NCI-H2081 (cell line): ENCODE measurements around the gene TM7SF3.

Experiments
- DNase-seq, 2 experiments: peaks; one replicate each; lab custom pipeline; 2025; lab: John Stamatoyannopoulos, UW

Gene TM7SF3

DNA sequence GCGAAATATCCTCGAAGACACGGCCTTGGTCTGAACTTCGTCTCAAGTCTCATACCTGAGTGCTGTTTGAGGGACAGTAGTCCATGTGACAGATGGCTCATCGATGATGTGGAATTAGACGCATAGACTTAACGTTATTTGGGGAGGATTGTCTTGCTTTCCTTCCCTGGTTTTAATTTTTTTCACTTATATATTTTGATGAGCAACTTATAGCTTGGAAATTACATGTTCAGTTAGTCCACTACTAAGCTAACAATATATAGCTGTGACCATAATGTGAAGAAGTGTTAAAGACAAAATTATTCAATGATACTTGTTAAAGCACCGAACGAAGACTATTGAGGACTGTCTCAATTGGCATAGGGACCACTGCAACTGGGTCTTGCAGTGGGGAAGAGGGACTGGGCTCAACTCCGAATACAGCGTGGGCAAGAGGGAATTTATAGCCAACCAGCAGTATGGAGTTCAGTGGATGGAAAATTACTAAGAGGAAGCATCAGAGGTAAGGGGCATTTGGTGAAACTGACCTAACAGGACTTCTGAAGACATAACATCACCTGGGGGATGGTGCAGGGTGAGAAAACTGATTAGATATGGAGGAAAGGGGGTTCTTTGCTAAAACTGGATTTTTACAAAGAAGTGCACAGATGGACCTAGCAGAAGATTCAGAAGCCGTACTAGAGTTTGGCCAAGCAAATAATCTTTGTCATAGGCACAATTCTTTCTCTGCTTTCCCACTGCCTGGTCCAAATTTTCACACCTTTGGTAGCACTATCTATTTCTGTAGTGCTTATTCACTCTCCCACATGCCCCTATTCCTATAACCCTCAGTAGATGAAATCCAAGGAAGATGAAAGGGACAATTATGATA is 910 bp upstream of the TM7SF3 start:
- DNase-seq: no peak

DNA sequence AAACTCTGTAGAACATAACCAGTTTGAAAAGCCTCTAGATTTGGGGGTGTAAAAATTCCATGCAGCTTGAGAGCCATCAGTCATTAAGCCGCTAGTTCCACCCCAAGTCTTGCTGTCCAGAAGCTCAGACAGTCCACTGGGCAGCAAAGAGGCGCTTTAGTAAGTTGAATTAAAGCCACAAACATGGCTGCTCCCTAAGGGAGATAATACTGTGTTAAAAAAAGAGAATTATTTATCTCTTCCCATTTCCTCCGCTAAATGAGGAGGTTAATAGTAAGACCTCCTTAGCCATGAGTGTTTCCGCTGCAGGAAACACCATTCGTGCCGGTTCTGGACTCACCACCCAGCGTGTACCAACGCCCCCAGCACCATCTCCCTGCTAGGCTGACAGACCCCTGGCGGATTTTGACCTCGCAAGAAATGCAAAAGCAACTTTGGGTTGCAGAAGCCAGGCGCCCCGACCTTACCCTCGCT is 536 bp downstream of the TM7SF3 start:
- DNase-seq: peak; percentile 19 to 48

DNA sequence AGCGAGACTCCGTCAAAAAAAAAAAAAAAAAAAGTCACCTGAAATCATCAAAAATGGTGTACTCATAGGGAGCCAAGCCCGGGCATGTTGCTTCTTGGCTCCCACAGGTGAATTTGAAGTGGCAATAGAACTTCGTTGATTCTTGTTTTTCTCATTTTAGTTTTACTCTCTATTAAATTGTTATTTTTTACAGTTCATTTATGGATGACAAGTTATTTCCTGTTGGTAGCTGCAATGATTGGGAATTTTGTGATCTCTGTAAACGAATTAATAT is 1.3 kb downstream of the TM7SF3 start:
- peak in 1 of 2 experiments; percentile 14 for DNase-seq

DNA sequence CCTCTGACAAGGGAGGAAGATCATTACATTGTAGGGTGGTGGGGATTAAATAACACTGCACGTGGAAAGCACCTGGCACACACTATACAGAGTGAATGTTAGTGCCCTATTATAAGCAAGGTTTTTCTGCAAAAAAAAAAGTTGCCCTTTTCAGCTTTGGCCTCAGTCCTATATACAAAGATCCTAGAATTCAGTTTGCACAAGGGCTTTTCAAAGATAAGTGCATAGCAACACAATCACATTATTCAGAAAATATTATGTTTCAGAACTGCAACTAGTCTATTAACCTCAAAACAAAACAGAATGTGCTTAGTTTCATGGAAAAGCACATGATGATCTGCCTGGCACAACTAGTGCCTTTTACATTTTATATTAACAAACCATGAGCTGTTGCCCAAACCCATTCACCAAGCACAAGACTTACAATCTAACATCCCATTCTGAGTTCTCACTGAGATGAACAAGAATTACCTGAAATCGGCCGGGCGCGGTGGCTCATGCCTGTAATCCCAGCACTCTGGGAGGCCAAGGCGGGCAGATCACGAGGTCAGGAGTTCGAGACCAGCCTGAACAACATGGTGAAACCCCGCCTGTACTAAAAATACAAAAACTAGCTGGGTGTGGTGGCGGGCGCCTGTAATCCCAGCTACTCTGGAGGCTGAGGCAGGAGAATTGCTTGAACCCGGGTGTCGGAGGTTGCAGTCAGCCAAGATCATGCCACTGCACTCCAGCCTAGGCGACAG is 1.8 kb downstream of the TM7SF3 start:
- DNase-seq: peak in 1 of 2 experiments; percentile 68

DNA sequence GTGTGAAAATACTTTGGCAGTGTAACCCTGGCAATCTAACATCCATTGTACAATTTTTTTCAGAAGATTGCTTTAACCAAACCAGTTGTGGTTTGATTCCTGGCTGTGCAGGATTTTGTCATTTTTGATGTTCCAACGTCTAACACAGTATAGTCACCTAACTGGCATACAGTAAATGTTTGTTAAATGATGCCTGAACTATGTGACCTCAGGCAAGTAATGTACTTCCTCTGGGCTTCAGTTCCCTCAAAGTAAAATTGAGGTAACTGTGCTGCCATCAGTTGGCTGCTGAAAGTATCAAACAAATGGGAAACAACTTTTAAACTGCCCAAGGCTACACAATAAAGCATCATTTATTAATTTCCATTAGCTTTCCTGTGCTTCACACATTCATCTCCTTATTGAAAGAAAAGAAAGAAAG is 4.3 kb downstream of the TM7SF3 start:
- DNase-seq: no peak

DNA sequence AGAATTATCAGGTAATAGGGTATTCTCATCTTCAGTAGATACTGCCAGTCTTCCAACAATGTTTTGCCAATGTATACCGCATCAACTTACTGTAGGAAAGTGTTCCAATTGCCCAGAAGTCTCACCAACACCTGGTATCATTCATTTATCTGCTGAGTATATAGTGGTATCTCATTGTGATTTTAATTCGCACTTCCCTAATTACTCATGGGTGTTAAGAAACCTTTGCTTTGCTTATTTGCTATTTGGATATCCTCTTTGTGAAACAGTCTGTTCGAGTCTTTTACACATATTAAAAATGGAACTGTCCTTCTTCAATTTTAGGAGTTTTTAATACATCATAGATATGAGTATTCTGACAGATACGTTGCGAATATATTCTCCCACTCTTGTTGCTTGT is 6.1 kb downstream of the TM7SF3 start:
- no peak for DNase-seq

DNA sequence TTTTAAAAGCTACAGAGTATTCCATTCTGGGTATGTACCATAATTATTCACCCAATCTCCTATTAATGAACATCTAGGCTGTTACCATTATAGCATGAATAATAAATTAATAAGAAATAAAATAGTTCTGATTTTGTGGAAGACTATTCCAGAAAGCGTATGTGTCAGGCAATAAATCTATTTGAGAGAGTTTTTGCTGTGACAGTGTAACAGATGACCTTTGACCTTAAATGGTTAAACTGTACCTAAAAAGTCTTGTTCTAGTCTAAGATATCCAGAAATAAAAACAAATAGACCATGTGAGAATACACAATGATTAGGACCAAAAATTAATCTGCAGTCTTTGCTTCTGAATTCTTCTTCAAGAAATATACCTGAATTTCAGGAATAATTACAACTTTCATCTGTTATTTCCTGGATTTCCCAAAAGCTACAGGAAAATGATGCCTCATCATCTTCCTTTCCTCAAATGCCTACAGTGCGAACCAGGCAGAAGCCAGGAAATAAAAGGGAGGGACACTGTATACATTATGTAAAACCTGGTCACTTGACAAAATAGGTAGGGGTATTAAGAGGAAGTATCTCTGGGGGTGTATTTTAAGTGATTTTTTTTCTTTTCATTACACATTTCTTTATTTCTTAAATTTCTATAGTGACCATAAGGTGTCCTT is 7.3 kb downstream of the TM7SF3 start:
- DNase-seq: no peak

DNA sequence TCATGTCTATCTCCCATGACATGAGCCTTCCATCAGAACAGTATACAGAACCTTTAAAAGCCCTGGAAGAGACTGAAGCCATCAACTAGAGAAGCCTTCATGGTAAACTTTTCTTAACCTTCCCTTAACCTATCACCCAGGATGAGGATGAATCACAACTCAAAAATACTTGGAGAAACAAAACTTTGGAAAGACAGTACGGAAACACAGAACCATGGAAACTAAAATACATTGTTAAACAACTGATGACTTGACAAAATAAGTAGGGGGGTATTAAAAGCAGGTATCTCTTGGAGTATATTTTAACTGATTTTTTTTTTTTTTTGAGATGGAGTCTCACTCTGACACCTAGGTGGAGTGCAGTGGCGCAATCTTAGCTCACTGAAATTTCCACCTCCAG is 8.7 kb downstream of the TM7SF3 start:
- DNase-seq: no peak

DNA sequence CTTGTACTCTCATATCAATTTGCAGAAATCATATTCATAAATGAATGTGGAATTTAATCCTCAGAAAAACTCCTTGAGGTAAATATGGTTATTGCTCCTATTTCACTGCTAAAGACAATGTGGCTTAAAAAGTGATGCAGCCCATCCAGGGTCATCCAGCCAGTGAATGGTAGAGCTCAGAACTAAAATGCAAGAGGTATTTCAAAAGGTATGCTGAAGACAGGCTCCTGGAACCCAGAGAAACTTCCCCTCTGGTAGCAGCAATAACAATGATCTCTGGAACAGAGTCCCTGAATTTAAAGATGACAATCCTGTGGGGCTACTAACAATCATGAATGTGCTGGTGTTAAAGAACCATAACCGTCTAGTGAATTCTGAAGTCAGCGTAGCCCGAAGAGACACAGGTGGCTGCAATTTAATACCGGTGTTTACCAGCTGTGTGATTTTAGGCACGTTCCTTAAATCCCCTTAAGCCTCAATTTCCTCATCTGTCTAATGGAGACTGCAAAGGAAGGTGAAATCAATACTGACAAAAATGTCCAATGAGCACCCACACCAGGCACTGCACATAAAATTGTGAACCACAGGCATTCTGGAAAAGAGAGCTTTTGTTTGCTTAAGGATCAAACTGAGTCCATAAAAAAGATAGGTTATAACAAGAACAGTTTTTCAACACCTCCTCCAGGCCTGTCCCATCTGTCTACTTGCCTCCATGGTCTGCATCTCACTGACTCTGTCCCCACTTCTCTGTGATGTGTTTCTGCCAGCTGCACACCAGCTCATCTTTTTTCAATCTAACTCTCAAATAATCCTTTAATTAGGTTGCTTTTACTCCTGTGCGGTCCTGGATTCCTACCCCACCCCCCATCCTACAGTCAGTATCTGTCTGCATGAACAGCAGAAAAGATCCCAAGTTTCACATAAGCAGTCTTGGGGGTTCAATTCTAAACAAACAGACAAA is 10.5 kb downstream of the TM7SF3 start:
- DNase-seq: peak in 1 of 2 experiments; percentile 17

DNA sequence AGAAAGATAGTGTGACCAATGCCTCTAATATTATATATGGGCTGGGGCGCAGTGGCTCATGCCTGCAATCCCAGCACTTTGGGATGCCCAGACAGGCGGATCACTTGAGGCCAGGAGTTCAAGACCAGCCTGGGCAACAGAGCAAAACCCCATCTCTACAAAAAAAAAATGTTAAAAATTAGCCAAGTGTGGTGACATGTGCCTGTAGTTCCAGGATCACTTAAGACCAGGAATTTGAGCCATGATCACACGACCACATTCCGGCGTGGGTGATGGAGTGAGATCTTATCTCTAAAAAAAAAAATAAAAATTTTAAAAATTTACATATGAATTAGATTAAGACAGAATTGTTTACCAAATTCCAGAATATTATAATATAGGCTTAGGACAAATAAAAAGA is 12.0 kb downstream of the TM7SF3 start:
- no peak for DNase-seq

DNA sequence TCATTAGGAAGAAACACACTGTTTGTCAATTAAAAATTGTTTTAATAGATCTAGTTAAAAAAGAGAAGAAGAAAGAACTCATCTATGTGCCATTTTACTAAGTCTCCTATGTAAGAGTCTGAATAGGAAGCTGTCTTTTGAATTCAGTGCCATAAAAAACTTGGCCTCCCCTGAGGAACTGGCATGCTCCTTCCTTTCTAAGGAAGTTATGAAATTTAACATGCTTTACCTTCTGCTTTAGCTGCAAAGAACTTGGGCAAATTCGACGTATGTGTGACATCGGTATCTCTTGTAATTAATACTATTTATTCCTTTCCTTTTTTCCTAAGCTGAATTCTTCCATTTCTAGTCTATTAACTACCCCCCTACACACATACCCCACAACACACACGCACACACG is 12.5 kb downstream of the TM7SF3 start:
- no peak for DNase-seq

DNA sequence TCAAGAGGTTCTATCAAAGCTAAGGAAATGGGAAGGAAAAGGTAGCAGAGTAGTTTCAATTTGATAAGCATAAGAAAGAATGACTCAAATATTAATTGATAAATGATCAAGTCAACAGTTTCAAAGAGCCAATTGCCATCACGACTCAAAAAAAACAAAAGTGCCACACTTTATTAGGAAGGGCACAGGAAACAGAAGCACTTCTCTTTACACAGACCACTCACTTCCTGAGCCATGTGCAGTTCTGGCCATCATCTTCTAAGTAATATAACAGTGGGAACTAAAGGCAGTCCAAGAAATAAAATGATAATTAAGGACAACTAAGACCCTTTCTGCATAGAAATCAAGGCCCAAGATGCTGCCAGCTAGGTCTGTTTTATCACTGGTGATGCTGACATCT is 13.2 kb downstream of the TM7SF3 start:
- DNase-seq: no peak

DNA sequence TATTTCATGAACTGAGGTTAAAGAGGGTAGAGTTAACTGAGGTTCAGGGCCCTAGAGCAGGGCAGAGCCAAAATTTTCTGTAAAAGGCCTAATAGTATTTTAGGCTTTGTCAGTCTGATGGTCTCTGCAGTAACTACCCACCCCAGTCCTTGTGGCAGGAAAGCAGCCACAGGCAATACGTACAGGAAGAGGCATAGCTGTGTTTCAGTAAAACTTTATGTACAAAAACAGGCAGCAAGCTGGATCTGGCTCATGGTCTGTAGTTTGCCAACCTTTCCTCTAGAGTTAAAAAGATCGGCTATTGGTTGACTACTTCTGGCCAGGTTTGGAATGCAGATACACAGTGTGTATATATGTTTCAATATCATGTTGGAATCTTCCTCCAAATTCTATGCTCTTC is 17.2 kb downstream of the TM7SF3 start:
- DNase-seq: no peak

DNA sequence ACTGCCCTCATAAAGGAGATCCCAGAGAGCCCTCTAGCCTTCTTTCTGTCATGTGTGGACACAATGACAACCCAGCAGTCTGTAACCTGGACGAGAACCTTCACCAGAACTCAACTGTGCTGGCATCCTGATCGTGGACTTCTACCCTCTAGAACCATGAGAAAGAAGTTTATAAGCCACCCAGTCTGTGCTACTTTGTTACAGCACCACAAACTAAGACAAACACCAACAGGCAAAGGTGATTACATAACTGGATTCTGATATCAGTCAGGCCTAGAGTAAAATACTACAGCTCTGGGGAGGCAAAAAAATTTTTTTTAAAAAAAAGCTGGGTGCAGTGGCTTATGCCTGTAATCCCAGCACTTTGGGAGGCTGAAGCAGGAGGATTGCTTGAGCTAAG is 18.5 kb downstream of the TM7SF3 start:
- DNase-seq: no peak

DNA sequence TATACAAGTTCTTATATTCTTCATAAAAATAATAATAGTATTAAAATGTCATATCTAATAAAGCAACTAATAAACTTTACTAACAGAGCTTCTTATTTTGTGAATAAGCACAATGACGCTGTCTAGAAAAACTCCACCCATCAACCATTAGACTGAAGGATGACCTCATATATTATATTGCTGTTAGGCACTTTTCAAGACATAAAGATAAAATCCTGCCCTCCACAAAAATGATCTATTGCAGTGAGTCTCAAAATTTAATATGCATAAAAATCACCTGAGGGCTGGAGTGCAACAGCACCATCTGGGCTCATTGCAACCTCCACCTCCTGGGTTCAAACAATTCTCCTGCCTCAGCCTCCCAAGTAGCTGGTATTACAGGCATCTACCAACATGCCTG is 20.1 kb downstream of the TM7SF3 start:
- no peak for DNase-seq

DNA sequence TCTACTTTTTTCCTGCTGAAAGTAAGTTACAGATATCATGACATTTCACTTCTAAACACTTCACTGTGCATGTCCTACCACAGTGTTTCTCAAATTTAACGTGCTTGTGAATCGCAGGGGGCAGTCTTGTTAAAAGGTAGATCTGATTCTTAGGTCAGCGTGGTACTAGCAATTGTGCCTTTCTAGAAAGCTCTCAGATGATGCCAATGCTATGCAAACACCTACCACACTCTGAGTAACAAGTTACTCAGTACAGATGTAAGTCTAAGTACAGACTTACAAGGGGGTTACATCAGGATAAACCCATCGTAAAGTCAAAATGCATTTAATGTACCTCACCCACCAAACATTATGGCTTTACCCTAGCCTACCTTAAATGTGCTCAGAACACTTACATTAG is 22.4 kb downstream of the TM7SF3 start:
- DNase-seq: no peak

DNA sequence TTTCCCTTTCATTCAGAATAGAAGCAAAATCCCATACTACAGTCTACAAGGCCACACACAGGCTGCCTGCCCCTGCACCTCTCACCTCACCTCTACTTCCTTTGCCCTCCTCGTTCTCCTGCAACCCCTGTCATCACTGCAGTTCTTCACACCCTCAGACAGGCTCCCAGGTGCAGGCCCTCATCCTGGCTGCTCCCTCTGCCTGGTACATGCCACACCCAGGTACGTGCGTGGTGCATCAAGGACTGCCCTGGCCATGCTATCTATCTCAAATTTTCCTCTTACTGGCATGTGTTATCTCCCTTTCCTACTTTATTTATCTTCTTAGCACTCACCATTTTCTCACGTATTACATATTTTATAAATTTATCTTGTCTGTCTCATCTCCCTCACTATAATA is 24.3 kb downstream of the TM7SF3 start:
- DNase-seq: no peak

DNA sequence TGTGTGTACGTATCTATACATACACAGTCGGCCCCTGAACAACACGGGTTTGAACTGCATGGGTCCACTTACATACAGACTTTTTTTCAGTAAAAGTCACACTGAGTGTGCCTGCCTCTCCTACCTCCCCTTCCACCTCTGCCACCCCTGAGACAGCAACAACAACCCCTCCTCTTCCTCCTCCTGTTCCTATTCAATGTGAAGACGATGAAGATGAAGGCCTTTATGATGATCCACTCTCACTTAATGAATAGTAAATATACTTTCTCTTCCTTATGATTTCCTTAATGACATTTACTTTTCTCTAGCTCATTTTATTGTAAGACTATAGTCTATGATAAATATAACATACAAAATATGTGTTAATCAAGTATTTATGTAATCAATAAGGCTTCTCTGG is 25.5 kb downstream of the TM7SF3 start:
- no peak for DNase-seq

DNA sequence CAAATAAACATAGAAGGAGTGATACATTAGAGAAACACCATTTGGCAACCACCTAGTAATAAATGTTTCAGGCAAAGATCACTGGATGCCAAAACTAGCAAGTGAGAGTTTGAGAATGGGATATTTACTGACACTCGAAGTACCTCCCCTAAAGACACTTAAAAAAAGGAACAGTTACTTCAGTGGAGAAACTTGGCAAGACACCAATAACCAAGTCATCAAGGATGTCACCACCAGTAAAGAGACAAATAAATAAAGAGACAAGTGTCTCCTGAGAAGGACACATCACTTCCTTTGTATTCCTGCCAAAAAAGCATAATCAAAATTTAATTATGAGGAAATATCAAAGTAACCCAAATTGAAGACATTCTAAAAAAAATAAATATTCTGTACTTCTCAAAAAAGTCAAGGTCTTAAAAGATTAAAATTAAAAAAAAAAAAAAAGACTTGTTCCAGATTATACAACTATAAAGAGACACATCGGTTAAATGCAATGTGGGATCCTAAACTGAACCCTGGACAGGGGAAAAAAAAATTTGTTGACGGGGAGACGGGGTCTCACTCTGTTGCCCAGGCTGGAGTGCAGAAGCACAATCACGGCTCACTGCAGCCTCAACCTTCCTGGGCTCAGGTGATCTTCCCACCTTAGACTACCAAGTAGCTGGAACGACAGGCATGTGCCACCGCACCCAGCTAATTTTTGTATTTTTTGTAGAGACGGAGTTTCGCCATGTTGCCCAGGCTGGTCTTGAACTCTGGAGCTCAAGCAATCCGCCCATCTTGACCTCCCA is 26.4 kb downstream of the TM7SF3 start:
- DNase-seq: no peak

DNA sequence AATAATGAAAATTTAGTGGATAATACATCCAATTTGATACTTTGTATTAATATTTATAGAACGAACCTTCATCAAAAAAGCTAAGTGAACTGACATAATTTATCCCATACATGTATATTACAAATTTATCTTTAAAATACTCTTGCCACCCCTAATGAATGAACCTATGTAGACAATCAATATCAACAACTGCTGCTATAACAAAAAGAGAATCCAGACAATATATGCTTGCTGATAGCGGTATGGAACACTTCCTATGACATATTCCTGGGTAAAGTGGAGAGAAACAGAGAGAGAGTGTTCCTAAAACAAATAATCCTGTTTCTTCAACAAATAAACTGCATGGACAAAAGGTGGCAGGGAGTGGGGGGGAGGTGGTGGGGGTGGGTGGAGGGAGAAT is 31.3 kb downstream of the TM7SF3 start:
- no peak for DNase-seq

DNA sequence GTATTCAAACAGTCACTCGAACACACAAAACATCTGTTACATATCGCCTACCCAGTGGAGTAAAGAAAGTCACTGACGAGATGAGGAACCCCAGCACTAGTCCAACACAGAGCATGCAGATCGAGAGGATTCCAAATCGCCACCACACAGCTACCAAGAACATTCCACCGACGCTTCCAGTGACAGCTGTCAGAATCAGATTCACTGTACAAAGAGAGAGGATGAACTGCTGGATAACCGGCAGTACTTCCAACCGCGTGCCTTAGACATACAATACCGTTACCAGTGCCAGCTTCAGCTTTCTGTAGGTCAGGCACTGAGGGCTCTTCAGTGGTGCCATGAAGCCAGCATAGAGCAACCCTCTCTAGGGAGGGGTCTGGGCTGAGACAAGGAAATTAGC is 34.5 kb downstream of the TM7SF3 start:
- DNase-seq: no peak
